GM19468 (cell line): Measurements from ENCODE around the gene ABLIM2.

Experiments
- ATAC-seq: cut with Tn5 transposase; IDR thresholded peaks from one replicate; pipeline ENCODE4 v1.9.1; 2021; ENCODE audit warnings: mild to moderate bottlenecking, moderate library complexity, moderate number of reproducible peaks; ENCODE audit not compliant: unreplicated experiment; ENCODE audit errors: extremely low read depth

The ABLIM2 gene

DNA sequence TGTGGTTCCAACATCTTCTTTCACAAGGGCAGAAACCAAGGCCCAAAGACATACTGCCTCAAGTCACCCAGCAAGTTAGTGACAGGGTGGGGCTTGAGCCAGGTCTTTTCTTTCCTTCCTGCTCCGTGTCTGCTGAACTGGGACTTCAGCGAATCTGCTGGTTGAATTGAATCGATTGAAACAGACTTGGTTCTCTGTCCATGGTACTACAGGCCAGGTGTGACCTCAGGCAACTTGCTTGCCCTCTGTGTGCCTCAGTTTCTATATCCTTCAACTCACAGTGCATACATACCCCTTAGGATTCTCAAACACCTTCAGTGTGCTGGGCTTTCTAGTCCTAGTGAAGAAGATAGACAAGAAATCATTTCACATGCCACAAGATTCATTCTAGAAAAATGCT, 2.0 kb upstream of the ABLIM2 start:
- ATAC-seq = no peak

GRCh38 chr4:8160233-8160560, 1.6 kb upstream of the ABLIM2 start:
- ATAC-seq = no peak

- ATAC-seq = no peak
Observed at GRCh38 chr4:8159537-8160232, 1.1 kb upstream of the ABLIM2 start.

- no peak for ATAC-seq
Observed at GRCh38 chr4:8157944-8158709, 486 bp downstream of the ABLIM2 start.

DNA sequence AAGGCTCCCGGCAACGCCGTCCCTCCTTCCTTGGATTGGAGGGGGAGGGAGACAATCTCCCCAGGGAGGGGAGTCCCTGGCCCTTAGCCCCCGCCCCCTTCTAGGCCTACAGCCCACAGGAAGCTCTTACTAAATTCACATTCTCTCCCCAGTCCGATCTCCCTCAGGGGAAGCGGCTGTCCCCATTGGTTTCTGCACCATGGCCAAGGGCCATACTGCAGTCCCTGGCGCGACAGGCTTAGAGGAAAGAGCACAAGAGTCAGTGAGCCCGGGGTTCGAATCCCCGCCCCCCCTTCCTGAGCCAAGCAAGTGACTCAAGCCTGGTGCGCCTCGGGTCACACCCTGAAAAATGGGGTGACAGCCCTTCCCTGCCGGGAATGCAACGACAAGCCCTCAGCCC, 1.1 kb downstream of the ABLIM2 start:
- no peak for ATAC-seq

DNA sequence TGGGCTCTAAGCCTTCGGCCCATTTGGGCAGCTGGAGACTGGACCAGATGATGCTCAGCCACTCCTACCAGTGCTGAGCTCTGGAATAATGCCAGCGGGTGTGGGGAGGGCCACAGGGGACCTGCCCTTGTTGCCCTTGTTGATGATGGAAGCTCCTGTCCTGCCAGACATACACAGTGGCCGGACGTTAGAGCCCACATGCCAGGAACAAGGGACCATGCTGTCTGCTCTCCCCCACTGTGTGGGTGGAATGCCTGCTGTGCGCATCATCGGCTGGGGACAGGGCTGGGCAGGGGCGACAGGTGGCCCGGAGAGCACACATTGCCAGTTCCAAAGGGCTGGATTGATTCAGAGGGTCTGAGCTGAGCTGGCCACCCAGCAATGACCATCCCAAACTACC, 2.0 kb downstream of the ABLIM2 start:
- no peak for ATAC-seq

DNA sequence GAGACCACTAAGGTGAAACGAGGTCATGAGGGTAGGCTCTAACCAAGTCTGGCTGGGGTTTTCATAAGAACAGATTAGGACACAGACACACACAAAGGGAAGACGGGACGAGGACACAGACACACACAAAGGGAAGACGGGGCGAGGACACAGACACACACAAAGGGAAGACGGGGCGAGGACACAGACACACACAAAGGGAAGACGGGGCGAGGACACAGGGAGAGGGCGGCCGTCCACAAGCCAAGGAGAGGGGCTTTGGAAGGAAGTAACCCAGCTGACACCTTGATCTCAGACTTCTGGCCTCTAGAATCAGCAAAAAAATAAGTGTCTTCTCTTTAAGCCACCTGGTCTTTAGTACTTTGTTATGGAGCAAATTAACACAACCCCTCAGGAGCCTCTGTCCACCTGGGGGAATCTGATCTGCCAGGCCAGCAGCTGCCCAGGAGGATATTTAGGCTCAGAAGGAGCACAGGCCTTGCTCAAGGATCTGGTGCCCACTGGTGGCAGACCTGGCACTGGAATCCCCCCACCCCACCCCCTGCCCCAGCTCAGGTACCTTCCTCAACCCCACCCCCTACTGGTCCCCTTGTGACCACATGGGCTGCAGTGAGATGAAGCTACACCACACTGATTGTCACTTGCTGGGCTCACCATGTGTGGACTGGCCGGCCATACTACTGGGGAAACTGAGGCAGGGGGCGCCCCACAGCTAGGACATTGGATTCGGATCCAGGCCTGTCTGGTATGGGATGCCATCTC, 2.8 kb downstream of the ABLIM2 start:
- ATAC-seq = no peak

DNA sequence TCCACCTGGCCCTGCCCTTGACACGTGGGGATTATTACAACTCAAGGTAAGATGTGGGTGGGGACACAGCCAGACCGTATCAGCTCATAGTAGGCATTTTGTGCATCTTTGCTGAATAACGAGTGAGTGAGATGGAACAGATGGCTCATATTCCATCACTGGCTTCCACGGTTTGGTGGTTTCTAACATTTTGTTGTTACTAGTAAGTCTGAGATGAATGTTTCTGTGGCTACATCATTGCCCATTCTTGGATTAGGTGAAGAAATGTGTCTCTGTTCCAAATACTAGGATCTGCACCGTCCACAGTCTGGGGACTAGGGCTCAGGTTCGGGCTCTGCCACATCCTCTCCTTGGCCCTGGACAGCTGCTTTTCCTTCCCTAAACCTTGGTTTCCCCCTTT, 3.6 kb downstream of the ABLIM2 start:
- no peak for ATAC-seq

- ATAC-seq = no peak
Observed at GRCh38 chr4:8153441-8153840, 5.2 kb downstream of the ABLIM2 start.

DNA sequence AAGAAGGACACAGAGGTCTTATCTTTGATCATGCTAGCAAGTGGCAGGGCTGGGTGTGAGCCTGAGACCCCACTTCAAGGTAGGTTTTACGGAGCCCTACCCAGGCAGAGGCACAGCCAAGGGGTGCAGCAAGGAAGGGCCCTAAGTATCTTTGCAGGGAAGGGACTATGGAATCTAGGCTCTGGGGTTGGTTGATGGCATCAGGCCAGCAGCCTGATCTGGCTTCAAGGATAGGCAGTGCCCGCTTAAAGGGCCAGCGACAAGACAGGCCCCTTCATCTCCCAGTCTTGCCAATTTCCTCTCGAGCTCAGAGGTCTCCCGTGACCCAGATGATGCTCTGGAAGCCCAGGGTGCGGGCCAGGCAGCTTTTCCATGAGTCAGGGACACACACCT, 5.8 kb downstream of the ABLIM2 start:
- ATAC-seq = no peak

DNA sequence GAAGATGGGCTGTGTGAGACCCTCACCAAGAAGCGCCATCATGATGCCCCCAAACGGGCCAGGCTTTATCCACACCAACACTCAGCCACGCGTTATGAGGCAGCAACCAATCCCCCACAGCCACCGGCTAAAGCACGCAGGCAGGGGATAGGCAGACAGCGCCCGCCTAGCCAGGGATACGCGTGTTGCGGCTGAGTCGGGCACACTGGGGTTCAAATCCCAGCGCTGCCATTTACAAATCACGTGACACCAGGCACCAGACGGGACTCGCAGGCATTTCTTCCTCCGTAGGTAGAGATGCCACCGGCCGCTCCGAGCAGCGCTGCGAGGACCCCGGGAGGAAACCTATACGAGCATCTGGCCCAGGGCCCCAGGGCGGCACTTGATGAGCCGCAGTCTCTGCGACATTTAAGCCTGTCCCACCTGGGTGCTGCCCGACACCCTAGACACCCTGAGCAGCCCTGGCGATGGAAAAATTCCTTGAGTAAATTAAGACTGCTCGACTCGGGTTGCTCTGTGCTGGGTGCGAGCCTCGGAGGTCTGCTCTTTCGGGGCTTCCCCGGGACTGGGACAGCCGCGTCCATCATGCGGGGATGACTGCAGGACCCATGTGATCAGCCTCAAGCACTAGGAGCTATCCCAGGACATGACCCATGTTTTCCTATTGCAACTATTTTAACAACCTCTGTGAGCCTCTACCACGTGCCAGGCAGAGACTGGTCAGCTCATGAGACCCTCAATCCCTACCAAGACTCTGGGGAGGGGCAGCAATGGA, 6.3 kb downstream of the ABLIM2 start:
- no peak for ATAC-seq

DNA sequence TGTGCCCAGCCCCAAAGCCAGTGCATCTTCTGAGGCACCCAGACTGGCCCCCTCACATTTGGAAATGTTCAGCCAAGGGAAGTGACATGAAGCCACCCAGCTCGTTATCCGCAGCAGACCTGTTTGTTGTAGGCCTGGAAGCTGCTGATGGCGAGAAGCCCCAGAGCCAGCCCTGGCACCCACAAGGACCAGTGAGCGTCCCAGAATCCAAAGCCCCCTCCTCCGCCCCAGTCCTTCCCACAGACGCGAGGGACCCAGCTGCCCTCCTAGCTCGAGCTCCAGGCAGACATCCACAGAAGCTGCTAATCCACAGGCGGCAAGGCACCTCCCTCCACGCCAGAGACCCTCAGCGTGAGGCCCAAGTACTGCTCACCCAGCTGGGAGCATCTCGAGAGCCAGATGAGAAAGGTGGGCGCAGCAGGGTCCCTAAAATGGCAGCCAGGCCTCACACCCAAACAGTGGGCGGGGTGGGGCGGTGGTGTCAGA, 7.4 kb downstream of the ABLIM2 start:
- ATAC-seq = no peak

- no peak for ATAC-seq
Observed at GRCh38 chr4:8150152-8151090, 8.2 kb downstream of the ABLIM2 start.

- no peak for ATAC-seq
Observed at GRCh38 chr4:8149664-8150063, 8.9 kb downstream of the ABLIM2 start.

- no peak for ATAC-seq
Observed at GRCh38 chr4:8148785-8149435, 9.7 kb downstream of the ABLIM2 start.

- ATAC-seq = no peak
Observed at GRCh38 chr4:8148159-8148558, 10.5 kb downstream of the ABLIM2 start.

DNA sequence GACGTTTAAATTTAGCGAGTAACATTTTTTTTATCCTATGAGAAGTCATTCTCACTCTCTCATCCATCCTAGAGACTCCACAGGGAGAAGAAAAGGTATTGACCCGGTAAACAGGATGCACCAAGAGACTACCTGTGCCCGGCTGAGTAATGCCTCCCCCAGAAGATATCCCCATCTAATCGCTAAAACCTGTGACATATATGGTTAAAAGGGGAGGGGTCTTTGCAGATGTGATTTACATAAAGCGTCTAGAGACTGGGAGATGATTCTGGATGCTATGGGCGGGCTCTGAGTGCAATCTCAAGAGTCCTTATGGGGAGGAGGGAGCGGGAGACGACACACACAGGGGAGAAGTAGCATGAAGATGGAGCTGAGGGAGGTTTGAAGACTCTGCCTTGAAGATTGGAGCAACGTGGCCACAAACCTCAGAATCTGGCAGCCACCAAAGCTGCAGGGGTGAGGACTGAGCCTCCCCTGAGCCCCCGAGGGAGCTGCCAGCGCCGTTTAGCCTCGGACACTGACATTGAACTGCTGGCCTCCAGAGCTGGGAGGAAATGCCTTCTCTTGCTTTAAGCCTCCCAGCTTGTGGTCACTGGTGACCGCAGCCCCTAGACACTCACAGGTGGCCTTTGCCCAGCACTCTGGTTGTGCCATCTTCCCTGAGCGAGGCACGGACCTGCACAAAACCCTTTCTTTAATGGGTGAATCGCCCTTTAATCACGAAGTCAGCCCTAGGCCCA, 11.2 kb downstream of the ABLIM2 start:
- ATAC-seq = no peak

DNA sequence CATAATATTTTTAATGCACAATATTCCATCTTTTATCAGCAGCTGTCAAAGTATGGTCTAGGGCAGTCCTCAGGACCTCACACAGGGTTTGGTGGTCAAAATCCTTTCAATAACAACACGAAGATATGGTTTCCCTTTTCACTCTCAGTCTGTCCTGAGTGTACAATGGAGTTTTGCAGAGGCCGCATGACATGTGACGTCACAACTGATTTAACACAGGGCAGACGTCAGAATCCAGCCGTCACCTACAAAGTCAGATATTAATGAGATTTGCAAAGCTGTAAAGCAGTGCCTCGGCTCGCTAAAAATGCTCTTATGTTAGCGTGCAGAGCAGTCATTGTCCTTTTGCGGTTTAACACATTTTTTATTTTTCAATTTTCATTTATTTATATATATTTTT, 12.5 kb downstream of the ABLIM2 start:
- no peak for ATAC-seq
